Upper lobe of left lung (tissue), 6 donors: ENCODE measurements around the gene DNAH9. TPM values are rescaled to one million over a fixed set of nuclear protein-coding genes. Genes with fewer than 3 reads are reported as not detected.
A peak's percentile ranks its signal among the peaks of the same experiment; 100 is the strongest.

Experiments
- ATAC-seq, 2 donors: fragments of 200-7000 bp; cut with Tn5 transposase; one replicate each; pipeline ENCODE4 v1.9.1; 2022; ENCODE audit warnings: mild to moderate bottlenecking in 2 of 2, moderate library complexity in 2 of 2; ENCODE audit not compliant: low FRiP score in 2 of 2
- DNase-seq, 2 donors: peaks; one replicate each; pipeline ENCODE4 v3.0.0-alpha.2; 2019 to 2020
- H3K27ac ChIP-seq, 4 donors: fragments of 200-600 bp; sonication (generic); one replicate each; pipeline ENCODE4 v1.5.1; 2016 to 2019
- H3K27me3 ChIP-seq, 4 donors: fragments of 200-600 bp; sonication (generic); one replicate each; pipeline ENCODE4 v1.5.1; 2017 to 2019
- H3K36me3 ChIP-seq, 4 donors: fragments of 200-600 bp; sonication (generic); one replicate each; pipeline ENCODE4 v1.5.1; 2016 to 2019
- H3K4me1 ChIP-seq, 4 donors: fragments of 200-600 bp; sonication (generic); one replicate each; pipeline ENCODE4 v1.5.1; 2018 to 2019
- H3K4me3 ChIP-seq, 4 donors: fragments of 200-600 bp; sonication (generic); one replicate each; pipeline ENCODE4 v1.5.1; 2017 to 2019; ENCODE audit warnings: mild to moderate bottlenecking in 2 of 4, moderate library complexity in 1 of 4
- H3K9me3 ChIP-seq, 4 donors: fragments of 200-600 bp; sonication (generic); one replicate each; pipeline ENCODE4 v1.5.1; 2018 to 2019
- EP300 ChIP-seq, 4 donors: sonication (generic); formaldehyde crosslinking; IDR thresholded peaks; one replicate each; pipeline ENCODE4 v1.5.1; 2017; ENCODE audit warnings: antibody characterized with exemption in 4 of 4, control low read depth in 2 of 4
- POLR2A ChIP-seq, 4 donors: fragments of 450-650 bp; IDR thresholded peaks; one replicate each; pipeline ENCODE4 v1.5.1; 2016 to 2017; ENCODE audit warnings: antibody characterized with exemption in 4 of 4, mild to moderate bottlenecking in 2 of 4
- POLR2AphosphoS5 ChIP-seq, 2 donors: sonication (generic); formaldehyde crosslinking; IDR thresholded peaks; one replicate each; pipeline ENCODE4 v1.5.1; 2017; ENCODE audit warnings: antibody characterized with exemption in 2 of 2
- WGBS, 2 donors: methylation state at CpG; one replicate each; pipeline ENCODE4 v1.1.5; 2017 to 2018; 5-methylcytosine and 5-hydroxymethylcytosine counted together
- total RNA-seq, 6 donors: library from RNA; depleted of rRNA in 4 of 6; stranded (reverse); fragments of >200 nt in 4 of 6; gene quantifications; one replicate each; pipeline versions ENCODE4 v1.1.0 to v1.2.1, GENCODE V29; 2016 to 2021
- TF ChIP-seq, protein P1 (sequence below), 6 experiments: fragments of 450-650 bp in 4 of 6; fragments of 200-600 bp in 2 of 6; sonication (generic) in 2 of 6; IDR thresholded peaks; one replicate each; pipeline ENCODE4 v1.5.1; 2016 to 2019; ENCODE audit warnings: antibody characterized with exemption in 6 of 6
- donor health status: DM: no; HTN: no; CAD: no; lungs with moderate emphysema.
- donor health status: DM: no; HTN: yes; CAD: no; lungs with severe emphysema.

DNAH9 gene
- total RNA-seq, 6 donors from 2014 or later = 0.92 to 42.6 (median 14.8) TPM

DNA sequence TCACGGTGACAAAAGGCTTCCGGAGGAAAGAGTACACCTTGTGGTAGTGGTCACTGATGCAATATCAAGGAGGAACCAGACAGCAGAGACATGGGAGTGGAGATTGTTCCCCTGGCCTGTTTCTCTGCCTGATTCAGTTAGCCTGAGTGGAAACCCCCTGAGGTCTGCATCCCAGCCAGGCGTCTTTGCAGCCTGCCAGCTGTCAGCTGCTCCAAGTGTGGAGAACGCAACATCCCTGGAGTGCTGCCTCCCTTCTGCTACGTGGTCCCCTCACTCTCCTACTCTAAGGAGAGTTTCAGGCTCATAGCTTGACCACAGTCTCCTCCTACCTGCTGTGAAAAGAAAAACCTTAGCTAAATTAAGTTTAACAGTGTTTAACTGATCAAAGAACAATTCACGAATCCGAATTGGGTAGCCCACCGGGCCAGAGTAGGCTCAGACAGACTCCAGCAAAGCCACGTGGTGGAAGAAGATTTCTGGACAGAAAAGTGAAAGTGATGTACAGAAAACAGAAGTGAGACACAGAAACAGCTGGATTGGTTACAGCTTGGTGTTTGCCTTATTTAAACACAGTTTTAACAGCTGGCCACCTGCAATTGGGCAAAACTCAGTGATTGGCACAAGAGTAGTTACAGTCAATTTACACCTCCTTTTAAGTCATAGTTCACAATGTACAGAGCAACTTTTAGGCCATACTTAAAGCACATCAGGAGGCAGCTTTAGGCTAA is 188.6 kb downstream of the DNAH9 start:
- Histone ChIP-seq H3K27ac (no peak overlapping the region), H3K4me1 (no peaks in the 10 kb centered on the region), H3K4me3 (no peak overlapping the region), H3K36me3 (no peaks in the 10 kb centered on the region), H3K9me3 (no peaks in the 10 kb centered on the region), H3K27me3 (no peaks in the 10 kb centered on the region)
- ATAC-seq (peak in 1 of 2 donors; percentile 26), DNase-seq (no peak)
- 66 to 76% methylated on average over 9 of the region's 9 CpGs for WGBS, 2 donors
- TF ChIP-seq, protein P1, sequence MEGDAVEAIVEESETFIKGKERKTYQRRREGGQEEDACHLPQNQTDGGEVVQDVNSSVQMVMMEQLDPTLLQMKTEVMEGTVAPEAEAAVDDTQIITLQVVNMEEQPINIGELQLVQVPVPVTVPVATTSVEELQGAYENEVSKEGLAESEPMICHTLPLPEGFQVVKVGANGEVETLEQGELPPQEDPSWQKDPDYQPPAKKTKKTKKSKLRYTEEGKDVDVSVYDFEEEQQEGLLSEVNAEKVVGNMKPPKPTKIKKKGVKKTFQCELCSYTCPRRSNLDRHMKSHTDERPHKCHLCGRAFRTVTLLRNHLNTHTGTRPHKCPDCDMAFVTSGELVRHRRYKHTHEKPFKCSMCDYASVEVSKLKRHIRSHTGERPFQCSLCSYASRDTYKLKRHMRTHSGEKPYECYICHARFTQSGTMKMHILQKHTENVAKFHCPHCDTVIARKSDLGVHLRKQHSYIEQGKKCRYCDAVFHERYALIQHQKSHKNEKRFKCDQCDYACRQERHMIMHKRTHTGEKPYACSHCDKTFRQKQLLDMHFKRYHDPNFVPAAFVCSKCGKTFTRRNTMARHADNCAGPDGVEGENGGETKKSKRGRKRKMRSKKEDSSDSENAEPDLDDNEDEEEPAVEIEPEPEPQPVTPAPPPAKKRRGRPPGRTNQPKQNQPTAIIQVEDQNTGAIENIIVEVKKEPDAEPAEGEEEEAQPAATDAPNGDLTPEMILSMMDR (IDR thresholded peaks at IDR 0.05) = no peak
- TF ChIP-seq POLR2AphosphoS5 (IDR thresholded peaks at IDR 0.05) = no peak
- no peak for TF ChIP-seq POLR2A (IDR thresholded peaks at IDR 0.05)
- TF ChIP-seq EP300 (IDR thresholded peaks at IDR 0.05) = no peak

DNA sequence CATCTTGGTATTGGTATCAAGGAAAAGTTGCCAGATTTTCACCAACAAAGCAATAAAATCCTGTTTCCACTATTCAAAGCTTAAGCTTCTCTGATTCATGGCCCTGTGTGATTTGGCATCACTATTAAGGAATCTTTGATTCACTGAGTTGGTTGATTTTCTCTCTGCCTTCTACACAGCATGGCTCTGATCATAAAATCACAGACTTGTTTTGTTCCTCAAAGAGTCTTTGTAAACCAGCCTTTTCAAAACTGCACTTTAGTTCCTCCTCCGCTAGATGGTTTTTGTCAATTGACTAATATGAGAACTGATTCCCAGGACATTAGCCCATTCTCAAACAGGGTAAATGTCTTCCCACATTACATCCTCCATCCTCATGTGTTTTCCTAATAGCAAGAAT is 197.6 kb downstream of the DNAH9 start:
- no peak overlapping the region for H3K4me3 ChIP-seq
- ATAC-seq (no peak), DNase-seq (no peak)
- no peaks in the 10 kb centered on the region for H3K27me3 ChIP-seq
- no peaks in the 10 kb centered on the region for H3K36me3 ChIP-seq
- 93 to 96% methylated on average over 1 of the region's 1 CpG for WGBS, 2 donors
- H3K27ac ChIP-seq = no peak overlapping the region
- no peaks in the 10 kb centered on the region for H3K9me3 ChIP-seq
- TF ChIP-seq EP300 (IDR thresholded peaks at IDR 0.05) = no peak
- TF ChIP-seq, protein P1 (IDR thresholded peaks at IDR 0.05) = no peak
- no peak for TF ChIP-seq POLR2A (IDR thresholded peaks at IDR 0.05)
- TF ChIP-seq POLR2AphosphoS5 (IDR thresholded peaks at IDR 0.05) = no peak
- no peaks in the 10 kb centered on the region for H3K4me1 ChIP-seq

DNA sequence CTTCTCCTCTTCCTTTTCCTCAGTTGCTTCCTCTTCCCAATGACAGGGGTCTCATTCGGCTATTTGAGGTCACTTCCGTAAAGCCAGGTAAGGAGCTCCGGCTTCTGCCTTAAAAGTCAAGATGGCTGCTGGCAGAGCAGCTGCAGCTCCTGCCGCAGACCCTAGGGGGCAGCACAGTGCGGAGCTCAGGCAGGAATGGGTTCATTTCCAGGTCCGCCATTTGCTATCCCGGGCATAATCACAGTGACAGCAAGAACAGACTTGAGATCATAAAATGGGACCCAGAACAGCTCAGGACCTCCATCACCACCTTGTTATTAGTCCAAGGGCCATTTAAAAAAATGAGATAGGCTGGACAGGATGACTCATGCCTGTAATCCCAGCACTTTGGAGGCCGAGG is 199.5 kb downstream of the DNAH9 start:
- TF ChIP-seq, protein P1 (IDR thresholded peaks at IDR 0.05) = no peak
- TF ChIP-seq POLR2A (IDR thresholded peaks at IDR 0.05) (no peak), EP300 (IDR thresholded peaks at IDR 0.05) (no peak)
- no peaks in the 10 kb centered on the region for H3K4me1 ChIP-seq
- no peaks in the 10 kb centered on the region for H3K27me3 ChIP-seq
- 90% methylated on average over 8 of the region's 8 CpGs for WGBS, 2 donors
- H3K27ac ChIP-seq = no peak overlapping the region
- no peak overlapping the region for H3K4me3 ChIP-seq
- ATAC-seq (no peak), DNase-seq (no peak)
- no peaks in the 10 kb centered on the region for H3K9me3 ChIP-seq
- no peaks in the 10 kb centered on the region for H3K36me3 ChIP-seq

DNA sequence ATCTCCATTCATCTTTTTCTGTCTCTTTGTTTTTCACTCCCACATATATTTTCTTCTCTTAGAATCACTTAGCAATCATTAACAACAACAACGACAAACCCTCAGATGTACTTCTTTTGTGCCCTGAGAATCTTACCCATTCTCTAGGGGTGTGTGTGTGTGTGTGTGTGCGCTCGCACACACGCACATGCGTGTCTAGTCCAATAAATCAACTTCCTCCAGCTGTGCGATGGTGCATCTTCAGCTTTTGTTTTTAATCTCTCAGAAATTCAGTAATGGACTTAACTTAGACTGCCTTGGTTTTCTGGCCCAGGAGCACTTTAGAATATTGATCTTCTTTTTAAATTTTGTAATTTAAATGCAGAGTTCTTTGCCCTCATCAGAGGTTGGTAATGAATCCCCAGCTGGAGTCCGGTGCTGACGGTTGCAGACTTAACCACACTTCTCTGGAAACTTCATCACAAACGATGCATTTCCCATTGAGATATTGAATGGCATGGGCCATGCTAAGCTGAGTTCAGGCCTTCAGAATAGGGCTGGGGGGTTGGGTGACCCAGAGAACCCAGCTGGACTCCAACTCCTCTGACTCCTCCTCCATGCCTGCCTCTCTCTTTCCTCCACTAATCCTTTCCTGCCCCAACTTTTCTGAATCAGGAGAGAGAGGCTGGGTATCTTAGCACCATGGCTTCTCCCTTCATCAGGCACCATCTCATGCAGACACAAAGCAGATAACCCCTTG is 205.1 kb downstream of the DNAH9 start:
- H3K27me3 ChIP-seq = no peaks in the 10 kb centered on the region
- no peaks in the 10 kb centered on the region for H3K36me3 ChIP-seq
- no peak for TF ChIP-seq POLR2AphosphoS5 (IDR thresholded peaks at IDR 0.05)
- H3K9me3 ChIP-seq = no peaks in the 10 kb centered on the region
- ATAC-seq (no peak), DNase-seq (no peak)
- H3K4me3 ChIP-seq = no peak overlapping the region
- no peaks in the 10 kb centered on the region for H3K4me1 ChIP-seq
- whole genome bisulfite sequencing, 2 donors = 53 to 76% methylated on average over 9 of the region's 9 CpGs
- H3K27ac ChIP-seq = no peak overlapping the region

DNA sequence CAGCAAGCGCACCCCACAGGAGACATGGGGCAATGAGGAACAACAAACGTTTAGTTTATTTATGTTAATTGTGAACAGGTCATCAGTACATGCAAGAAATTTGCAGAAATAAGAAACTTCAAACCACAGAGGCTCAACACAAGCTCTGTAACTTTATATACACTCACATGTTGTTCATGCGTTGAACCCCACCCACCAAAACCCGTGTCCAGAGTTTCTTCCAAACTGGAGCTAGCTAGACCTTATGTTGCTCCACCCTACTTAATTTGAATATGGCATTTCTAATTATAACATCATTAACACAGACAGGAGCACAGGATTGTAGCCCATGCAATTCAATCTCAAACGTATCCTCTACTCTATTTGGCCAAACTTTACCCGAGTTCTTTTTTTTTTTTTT is 206.9 kb downstream of the DNAH9 start:
- H3K27me3 ChIP-seq = no peaks in the 10 kb centered on the region
- no peak overlapping the region for H3K27ac ChIP-seq
- no peaks in the 10 kb centered on the region for H3K36me3 ChIP-seq
- DNase-seq = no peak
- ATAC-seq = no peak
- TF ChIP-seq POLR2AphosphoS5 (IDR thresholded peaks at IDR 0.05) = no peak
- TF ChIP-seq, protein P1 (IDR thresholded peaks at IDR 0.05) = no peak
- TF ChIP-seq EP300 (IDR thresholded peaks at IDR 0.05) = no peak
- TF ChIP-seq POLR2A (IDR thresholded peaks at IDR 0.05) = no peak
- H3K4me3 ChIP-seq = no peak overlapping the region
- H3K4me1 ChIP-seq = no peaks in the 10 kb centered on the region
- H3K9me3 ChIP-seq = no peaks in the 10 kb centered on the region
- WGBS, 2 donors = 77 to 82% methylated on average over 6 of the region's 6 CpGs
